ENCODE results near the gene TTC3.
"Not testable (repeated sequence)": the region's sequence is repeated elsewhere in the genome, so short reads cannot be mapped to it uniquely, and the experiment has no call there.

Gene TTC3

GRCh38 chr21:37095821-37096220 lies 22.8 kb downstream of the TTC3 start:
- DNase-seq = no peak

GRCh38 chr21:37098751-37099150 lies 25.7 kb downstream of the TTC3 start:
- no peak for DNase-seq

- DNase-seq = no peak
These were observed 27.3 kb downstream of the TTC3 start for GRCh38 chr21:37100316-37100715.

- no peak for DNase-seq
These were observed 28.3 kb downstream of the TTC3 start for GRCh38 chr21:37101384-37101783.

GRCh38 chr21:37102746-37103145 lies 29.7 kb downstream of the TTC3 start:
- not testable (repeated sequence) for DNase-seq

- no peak for DNase-seq
These were observed 33.9 kb downstream of the TTC3 start for GRCh38 chr21:37106998-37107397.

- not testable (repeated sequence) for DNase-seq
These were observed 38.0 kb downstream of the TTC3 start for GRCh38 chr21:37111029-37111428.

- not testable (repeated sequence) for DNase-seq
These were observed 41.2 kb downstream of the TTC3 start for GRCh38 chr21:37114301-37114700.

- DNase-seq = not testable (repeated sequence)
These were observed 43.4 kb downstream of the TTC3 start for GRCh38 chr21:37116459-37116858.

GRCh38 chr21:37117204-37117603 lies 44.1 kb downstream of the TTC3 start:
- DNase-seq = no peak

- DNase-seq = no peak
These were observed 45.3 kb downstream of the TTC3 start for GRCh38 chr21:37118187-37118826.

- no peak for DNase-seq
These were observed 46.6 kb downstream of the TTC3 start for GRCh38 chr21:37119421-37120218.

GRCh38 chr21:37128076-37128475 lies 55.0 kb downstream of the TTC3 start:
- DNase-seq = no peak

- DNase-seq = no peak
These were observed 57.9 kb downstream of the TTC3 start for GRCh38 chr21:37130971-37131370.

GRCh38 chr21:37136261-37136660 lies 63.2 kb downstream of the TTC3 start:
- no peak for DNase-seq

GRCh38 chr21:37136744-37137143 lies 63.7 kb downstream of the TTC3 start:
- DNase-seq = no peak

- no peak for DNase-seq
These were observed 66.1 kb downstream of the TTC3 start for GRCh38 chr21:37139154-37139553.

GRCh38 chr21:37139902-37140301 lies 66.8 kb downstream of the TTC3 start:
- no peak for DNase-seq

- DNase-seq = not testable (repeated sequence)
These were observed 70.3 kb downstream of the TTC3 start for GRCh38 chr21:37143392-37143791.

GRCh38 chr21:37145635-37146111 lies 72.6 kb downstream of the TTC3 start:
- no peak for DNase-seq

GRCh38 chr21:37146320-37147235 lies 73.5 kb downstream of the TTC3 start:
- DNase-seq = no peak

- no peak for DNase-seq
These were observed 76.4 kb downstream of the TTC3 start for GRCh38 chr21:37149411-37149810.

All from suppressor macrophage treated with lipopolysaccharide for 4 hours (primary cell).